BE2C (cell line): ENCODE measurements around the gene MYB.

Source experiments
- DNase-seq: peaks from one replicate; pipeline ENCODE4 v3.0.0-alpha.2; 2020
- H3K27me3 ChIP-seq: fragments of 250-450 bp; sonication (Bioruptor Pico); 2 replicates; pipeline ENCODE4 v1.5.1; 2020; ENCODE audit warnings: mild to moderate bottlenecking
- H3K36me3 ChIP-seq: fragments of 250-450 bp; sonication (Bioruptor Pico); 2 replicates; pipeline ENCODE4 v1.5.1; 2020; ENCODE audit warnings: mild to moderate bottlenecking
- H3K4me1 ChIP-seq: fragments of 250-450 bp; sonication (Bioruptor Pico); 2 replicates; pipeline ENCODE4 v1.5.1; 2020
- H3K4me3 ChIP-seq: 2 replicates; pipeline ENCODE4 v1.5.1; 2011; ENCODE audit warnings: low read depth, low read length
- H3K9me3 ChIP-seq: fragments of 250-450 bp; sonication (Bioruptor Pico); 2 replicates; pipeline ENCODE4 v1.5.1; 2020
- CTCF ChIP-seq: IDR thresholded peaks from 2 replicates; pipeline ENCODE4 v1.5.1; 2012; ENCODE audit warnings: mild to moderate bottlenecking, low read depth, low read length

MYB gene

GRCh38 chr6:135170849-135171248 lies 10.3 kb upstream of the MYB start:
- no peak overlapping the region for H3K4me3 ChIP-seq
- TF ChIP-seq CTCF = no peak
- peaks cover 12% of the 10 kb centered on the region for H3K4me1 ChIP-seq
- no peak for DNase-seq
- H3K9me3 ChIP-seq = no peaks in the 10 kb centered on the region
- H3K36me3 ChIP-seq = no peaks in the 10 kb centered on the region
- H3K27me3 ChIP-seq = no peaks in the 10 kb centered on the region

- H3K9me3 ChIP-seq = no peaks in the 10 kb centered on the region
- no peaks in the 10 kb centered on the region for H3K27me3 ChIP-seq
- no peak for TF ChIP-seq CTCF
- no peak overlapping the region for H3K4me3 ChIP-seq
- H3K4me1 ChIP-seq = peaks cover 12% of the 10 kb centered on the region
- peak; percentile 37 for DNase-seq
- H3K36me3 ChIP-seq = no peaks in the 10 kb centered on the region
Measured at GRCh38 chr6:135173242-135173988, 7.7 kb upstream of the MYB start.

- Histone ChIP-seq H3K9me3 (no peaks in the 10 kb centered on the region), H3K36me3 (no peaks in the 10 kb centered on the region), H3K4me3 (no peak overlapping the region), H3K4me1 (peaks cover 12% of the 10 kb centered on the region), H3K27me3 (no peaks in the 10 kb centered on the region)
- TF ChIP-seq CTCF = no peak
- DNase-seq = no peak
Measured at GRCh38 chr6:135173989-135174484, 7.1 kb upstream of the MYB start.

- Histone ChIP-seq H3K36me3 (no peaks in the 10 kb centered on the region), H3K4me3 (no peak overlapping the region), H3K9me3 (no peaks in the 10 kb centered on the region), H3K4me1 (peaks cover 12% of the 10 kb centered on the region), H3K27me3 (no peaks in the 10 kb centered on the region)
- TF ChIP-seq CTCF = no peak
- no peak for DNase-seq
Measured at GRCh38 chr6:135176058-135176457, 5.0 kb upstream of the MYB start.

- DNase-seq = no peak
- no peak overlapping the region for H3K4me3 ChIP-seq
- TF ChIP-seq CTCF = no peak
- H3K9me3 ChIP-seq = no peaks in the 10 kb centered on the region
- no peaks in the 10 kb centered on the region for H3K36me3 ChIP-seq
- H3K4me1 ChIP-seq = peaks cover 12% of the 10 kb centered on the region
- H3K27me3 ChIP-seq = peaks cover 3% of the 10 kb centered on the region
Measured at GRCh38 chr6:135176464-135176863, 4.6 kb upstream of the MYB start.

GRCh38 chr6:135179372-135179771 lies 1.7 kb upstream of the MYB start:
- no peak for TF ChIP-seq CTCF
- H3K4me1 ChIP-seq = peaks cover 1% of the 10 kb centered on the region

More at GRCh38 chr6:135179372-135179771, 1.7 kb upstream of the MYB start:
- no peak for DNase-seq
- Histone ChIP-seq H3K9me3 (no peaks in the 10 kb centered on the region; the same call in 1 of the 2 replicates), H3K27me3 (peaks cover 27% of the 10 kb centered on the region), H3K4me3 (no peak overlapping the region), H3K36me3 (no peaks in the 10 kb centered on the region)
